Suprapubic skin (tissue), 3 donors: ENCODE data around the gene CNOT2.

Experiments
- EP300 ChIP-seq: sonication (generic); formaldehyde crosslinking; IDR thresholded peaks from one replicate; pipeline ENCODE4 v1.6.1; 2017; ENCODE audit warnings: antibody characterized with exemption
- POLR2A ChIP-seq, 2 donors: fragments of 450-650 bp; IDR thresholded peaks; one replicate each; pipeline ENCODE4 v1.6.1; 2017; ENCODE audit warnings: antibody characterized with exemption in 2 of 2, mild to moderate bottlenecking in 2 of 2, moderate library complexity in 2 of 2
- TF ChIP-seq, protein P1 (sequence below), 2 donors: fragments of 200-600 bp in 1 of 2; fragments of 450-650 bp in 1 of 2; sonication (generic) in 1 of 2; IDR thresholded peaks; one replicate each; pipeline ENCODE4 v1.5.1; 2016 to 2019; ENCODE audit warnings: antibody characterized with exemption in 2 of 2, mild to moderate bottlenecking in 1 of 2, moderate library complexity in 1 of 2

DNA sequence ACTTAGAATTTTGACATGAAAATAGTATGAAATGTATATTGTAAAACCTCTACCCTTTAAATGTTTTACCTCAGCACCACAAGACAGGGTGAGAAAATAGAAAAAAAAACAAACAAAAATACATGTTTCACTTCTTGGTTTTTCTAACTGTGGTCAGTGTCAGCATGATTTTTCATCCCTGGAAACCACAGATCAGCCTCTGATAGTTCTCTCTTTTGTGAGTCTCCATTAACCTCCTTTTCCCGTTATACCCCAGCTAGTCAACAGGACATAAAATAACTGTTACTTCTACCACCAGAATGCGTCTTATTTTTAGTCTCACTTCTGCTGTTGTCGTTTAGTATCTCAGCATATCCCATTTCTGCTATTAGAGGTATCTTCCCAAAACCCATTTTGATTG lies 74.5 kb downstream of the CNOT2 start:
- TF ChIP-seq, protein P1, sequence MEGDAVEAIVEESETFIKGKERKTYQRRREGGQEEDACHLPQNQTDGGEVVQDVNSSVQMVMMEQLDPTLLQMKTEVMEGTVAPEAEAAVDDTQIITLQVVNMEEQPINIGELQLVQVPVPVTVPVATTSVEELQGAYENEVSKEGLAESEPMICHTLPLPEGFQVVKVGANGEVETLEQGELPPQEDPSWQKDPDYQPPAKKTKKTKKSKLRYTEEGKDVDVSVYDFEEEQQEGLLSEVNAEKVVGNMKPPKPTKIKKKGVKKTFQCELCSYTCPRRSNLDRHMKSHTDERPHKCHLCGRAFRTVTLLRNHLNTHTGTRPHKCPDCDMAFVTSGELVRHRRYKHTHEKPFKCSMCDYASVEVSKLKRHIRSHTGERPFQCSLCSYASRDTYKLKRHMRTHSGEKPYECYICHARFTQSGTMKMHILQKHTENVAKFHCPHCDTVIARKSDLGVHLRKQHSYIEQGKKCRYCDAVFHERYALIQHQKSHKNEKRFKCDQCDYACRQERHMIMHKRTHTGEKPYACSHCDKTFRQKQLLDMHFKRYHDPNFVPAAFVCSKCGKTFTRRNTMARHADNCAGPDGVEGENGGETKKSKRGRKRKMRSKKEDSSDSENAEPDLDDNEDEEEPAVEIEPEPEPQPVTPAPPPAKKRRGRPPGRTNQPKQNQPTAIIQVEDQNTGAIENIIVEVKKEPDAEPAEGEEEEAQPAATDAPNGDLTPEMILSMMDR (IDR thresholded peaks at IDR 0.05) = no peak
- TF ChIP-seq EP300 (no peak), POLR2A (IDR thresholded peaks at IDR 0.05) (no peak)
